Posterior cingulate gyrus (tissue), 11 donors: ENCODE measurements around the gene GCNA.
"Not testable (repeated sequence)": the region's sequence is repeated elsewhere in the genome, so short reads cannot be mapped to it uniquely, and the experiment has no call there.

Source experiments
- DNase-seq, 10 donors: peaks; one replicate each; pipeline versions ENCODE4 v3.0.0 to v3.0.0-alpha.2; 2020 to 2021; ENCODE audit warnings: mixed read lengths in 3 of 10
- intact Hi-C: fragments of 100-400 bp; cut with DNase I; formaldehyde crosslinking; loops from one replicate; pipeline ENCODE4 v1.15.1; 2023

The GCNA gene

GRCh38 chrX:71611736-71612135 lies 33.5 kb downstream of the GCNA start:
- intact Hi-C loops, DNase-seq: not testable (repeated sequence)

- intact Hi-C loops = no loop called here
Observed at GRCh38 chrX:71612256-71612655, 34.0 kb downstream of the GCNA start.

GRCh38 chrX:71615056-71615455 lies 36.8 kb downstream of the GCNA start:
- no peak for DNase-seq
- intact Hi-C loops = no loop called here

More at GRCh38 chrX:71612256-71612655, 34.0 kb downstream of the GCNA start:
- no peak for DNase-seq

DNA sequence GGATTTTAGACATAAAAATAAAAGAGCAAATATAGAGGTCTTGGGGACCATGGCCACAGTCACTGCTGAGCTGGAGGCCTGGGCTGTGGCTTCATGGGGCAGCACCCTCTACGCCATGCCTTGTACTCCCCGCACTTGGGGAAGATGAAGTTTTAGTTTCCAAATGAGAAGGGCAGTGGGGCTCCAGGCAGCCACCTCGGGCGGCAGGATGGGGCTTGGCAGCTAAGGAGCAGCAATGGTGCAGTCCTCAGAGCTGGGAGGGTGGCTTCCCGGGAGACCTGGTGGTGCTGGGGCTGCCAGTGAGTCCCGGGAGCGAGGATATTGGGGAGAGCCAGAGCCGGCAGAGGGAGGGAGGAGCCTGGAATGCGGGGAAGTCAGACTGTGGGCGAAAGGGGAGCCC lies 37.7 kb downstream of the GCNA start:
- DNase-seq = no peak
- intact Hi-C loops = no loop called here

- peak in 1 of 10 donors; percentile 77 for DNase-seq
- intact Hi-C loops = no loop called here
Observed at GRCh38 chrX:71616672-71617529, 38.7 kb downstream of the GCNA start.

- intact Hi-C loops = no loop called here
Observed at GRCh38 chrX:71617742-71618141, 39.5 kb downstream of the GCNA start.

GRCh38 chrX:71618303-71618721 lies 40.1 kb downstream of the GCNA start, which contains the start of gene CXCR3:
Gene CXCR3 (minus strand): TSS chrX:71618511. CDS start chrX:71618449, 62 bp downstream.
- intact Hi-C loops = no loop called here
- DNase-seq = no peak

More at GRCh38 chrX:71617742-71618141, 39.5 kb downstream of the GCNA start:
- DNase-seq = no peak

DNA sequence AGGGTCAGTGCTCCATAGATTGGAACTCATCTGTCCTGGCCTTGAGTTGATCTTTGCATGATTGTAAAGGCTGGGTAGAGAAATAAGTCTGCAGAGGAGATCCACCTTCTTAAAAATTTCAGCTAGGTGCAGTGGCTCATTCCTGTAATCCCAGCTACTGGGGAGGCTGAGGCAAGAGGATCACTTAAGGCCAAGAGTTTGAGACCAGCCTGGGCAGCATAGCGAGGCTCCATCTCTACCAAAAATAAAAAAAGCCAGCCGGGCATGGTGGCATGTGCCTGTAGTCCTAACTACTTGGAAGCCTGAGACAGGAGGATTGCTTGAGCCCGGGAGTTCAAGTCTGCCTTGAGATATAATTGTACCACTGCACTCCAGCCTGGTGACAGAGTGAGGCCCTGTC lies 40.5 kb downstream of the GCNA start:
- intact Hi-C loops = no loop called here
- DNase-seq = no peak

GRCh38 chrX:71619193-71619592 lies 41.0 kb downstream of the GCNA start:
- intact Hi-C loops = no loop called here
- no peak for DNase-seq

DNA sequence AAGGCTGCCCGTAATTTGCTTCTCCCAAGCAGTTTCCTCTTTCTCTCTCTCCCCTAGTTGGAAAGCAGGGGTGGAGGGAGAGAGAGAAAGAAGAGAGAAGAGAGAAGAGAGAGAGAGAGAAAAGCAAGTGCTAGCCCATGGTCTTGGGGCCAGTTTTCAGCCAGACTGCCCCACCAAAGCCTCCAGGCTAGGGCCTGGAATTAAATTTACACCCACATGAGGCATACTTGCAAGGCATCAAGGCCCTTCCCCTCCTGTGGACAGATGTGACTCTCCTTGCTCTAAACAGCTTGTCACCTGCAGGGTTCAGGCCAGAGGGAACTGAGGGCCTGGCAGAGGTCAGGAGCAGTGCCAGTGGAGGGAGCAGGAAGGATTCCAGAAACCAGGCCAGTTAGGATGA lies 41.7 kb downstream of the GCNA start:
- intact Hi-C loops = no loop called here
- DNase-seq = no peak

GRCh38 chrX:71621603-71622002 lies 43.4 kb downstream of the GCNA start:
- DNase-seq = no peak
- intact Hi-C loops = no loop called here

GRCh38 chrX:71622032-71622575 lies 43.9 kb downstream of the GCNA start:
- no peak for DNase-seq
- intact Hi-C loops = no loop called here

GRCh38 chrX:71622576-71623450 lies 44.6 kb downstream of the GCNA start:
- DNase-seq = peak in 9 of 10 donors; percentile 39 to 94 (median 62)

GRCh38 chrX:71623714-71624113 lies 45.5 kb downstream of the GCNA start:
- intact Hi-C loops = no loop called here
- DNase-seq = no peak

More at GRCh38 chrX:71622576-71623450, 44.6 kb downstream of the GCNA start:
- intact Hi-C loops = no loop called here

- DNase-seq = no peak
- intact Hi-C loops = no loop called here
Observed at GRCh38 chrX:71625471-71625870, 47.2 kb downstream of the GCNA start.

GRCh38 chrX:71626576-71626975 lies 48.3 kb downstream of the GCNA start:
- no peak for DNase-seq
- intact Hi-C loops = no loop called here

DNA sequence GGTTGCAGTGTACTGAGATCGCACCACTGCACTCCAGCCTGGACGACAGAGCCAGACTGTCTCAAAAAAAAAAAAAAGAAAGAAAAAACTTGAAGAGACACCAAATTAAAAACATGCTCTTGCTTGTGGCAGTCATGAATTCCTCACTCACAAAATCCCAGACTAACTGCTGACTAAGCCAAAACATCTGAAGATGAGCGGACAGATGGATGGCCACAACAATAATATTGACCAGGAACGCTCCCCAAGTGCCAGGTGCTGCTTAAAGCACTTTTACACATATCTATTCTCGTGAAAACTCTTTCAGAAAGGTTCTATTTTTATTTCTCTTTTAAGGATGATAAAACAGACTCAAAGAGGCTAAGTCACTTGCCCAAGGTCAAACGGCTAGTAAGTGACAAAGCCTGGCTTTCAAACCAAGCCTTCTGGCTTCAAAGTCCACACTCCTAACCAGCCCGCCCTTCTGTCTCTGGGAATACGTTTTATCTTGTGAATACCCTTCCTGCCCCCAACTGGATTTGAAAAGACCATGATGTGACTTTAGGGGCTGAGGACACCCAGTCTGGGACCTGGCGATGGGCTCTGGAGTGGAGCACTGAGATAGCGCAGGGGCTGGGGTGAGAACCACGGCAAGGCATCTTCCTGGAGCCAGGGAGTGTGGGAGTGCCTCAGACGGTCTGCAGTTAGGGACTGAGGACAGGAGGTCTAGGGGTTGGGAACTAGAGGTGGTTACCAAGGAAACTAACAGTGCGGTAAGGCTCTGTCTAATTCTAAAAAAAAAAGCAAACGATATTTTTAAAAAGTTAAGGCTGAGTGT lies 49.6 kb downstream of the GCNA start:
- intact Hi-C loops = no loop called here
- no peak for DNase-seq

GRCh38 chrX:71629467-71629866 lies 51.2 kb downstream of the GCNA start:
- no peak for DNase-seq
- intact Hi-C loops = no loop called here

- intact Hi-C loops = no loop called here
- DNase-seq = no peak
Observed at GRCh38 chrX:71632923-71633657, 54.9 kb downstream of the GCNA start.
